ENCODE results near the gene AKAP5.

Gene AKAP5

DNA sequence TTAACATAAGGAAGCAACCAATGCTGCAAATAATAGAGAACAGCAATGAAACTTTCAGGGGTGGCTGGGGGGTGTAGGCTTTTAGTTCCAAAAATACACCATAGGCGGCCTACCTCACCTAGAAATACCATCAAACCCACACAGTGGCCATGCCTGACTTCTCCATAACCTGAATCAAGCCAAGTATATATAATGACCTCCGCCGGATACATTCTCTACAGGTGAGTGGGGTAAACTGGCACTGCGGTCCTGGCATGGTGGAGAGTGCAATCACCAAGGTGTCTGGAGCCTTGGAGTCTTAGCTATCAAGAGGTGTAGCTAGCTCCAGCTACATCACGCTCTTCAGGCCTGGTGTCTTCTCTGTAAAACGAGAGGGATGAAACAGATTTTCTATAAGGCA is 37.2 kb downstream of the AKAP5 start:
- Histone ChIP-seq H3K9me2 (ENCODE audit: low read depth, low read length) (no peaks in the 10 kb centered on the region), H3K36me3 (ENCODE audit: insufficient read depth, low read length) (peaks cover 12% of the 10 kb centered on the region; the same call in 1 of the 2 replicates), H3K4me3 (ENCODE audit: low read depth, low read length, poor library complexity, severe bottlenecking) (peak overlapping the region; percentile 86), H3K27me3 (ENCODE audit: insufficient read depth, low read length) (no peaks in the 10 kb centered on the region), H4K20me1 (ENCODE audit: insufficient read depth, low read length) (no peaks in the 10 kb centered on the region), H3K4me2 (ENCODE audit: low read length) (peak overlapping the region; percentile 75), H3K27ac (ENCODE audit: low read depth, low read length, poor library complexity, severe bottlenecking) (peak overlapping the region; percentile 96), H3K9ac (ENCODE audit: low read length) (peak overlapping the region; percentile 95), H3K79me2 (ENCODE audit: insufficient read depth, low read length) (peaks cover 65% of the 10 kb centered on the region), H3F3A (ENCODE audit: insufficient read depth, low read length) (no peaks in the 10 kb centered on the region), H3K9me3 (ENCODE audit: low read length) (no peaks in the 10 kb centered on the region), H2AFZ (ENCODE audit: low read length) (no peak overlapping the region), H3K4me1 (ENCODE audit: insufficient read depth, low read length, severe bottlenecking) (peaks cover 51% of the 10 kb centered on the region)
- TF ChIP-seq, protein P1, sequence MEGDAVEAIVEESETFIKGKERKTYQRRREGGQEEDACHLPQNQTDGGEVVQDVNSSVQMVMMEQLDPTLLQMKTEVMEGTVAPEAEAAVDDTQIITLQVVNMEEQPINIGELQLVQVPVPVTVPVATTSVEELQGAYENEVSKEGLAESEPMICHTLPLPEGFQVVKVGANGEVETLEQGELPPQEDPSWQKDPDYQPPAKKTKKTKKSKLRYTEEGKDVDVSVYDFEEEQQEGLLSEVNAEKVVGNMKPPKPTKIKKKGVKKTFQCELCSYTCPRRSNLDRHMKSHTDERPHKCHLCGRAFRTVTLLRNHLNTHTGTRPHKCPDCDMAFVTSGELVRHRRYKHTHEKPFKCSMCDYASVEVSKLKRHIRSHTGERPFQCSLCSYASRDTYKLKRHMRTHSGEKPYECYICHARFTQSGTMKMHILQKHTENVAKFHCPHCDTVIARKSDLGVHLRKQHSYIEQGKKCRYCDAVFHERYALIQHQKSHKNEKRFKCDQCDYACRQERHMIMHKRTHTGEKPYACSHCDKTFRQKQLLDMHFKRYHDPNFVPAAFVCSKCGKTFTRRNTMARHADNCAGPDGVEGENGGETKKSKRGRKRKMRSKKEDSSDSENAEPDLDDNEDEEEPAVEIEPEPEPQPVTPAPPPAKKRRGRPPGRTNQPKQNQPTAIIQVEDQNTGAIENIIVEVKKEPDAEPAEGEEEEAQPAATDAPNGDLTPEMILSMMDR (IDR thresholded peaks at IDR 0.05; ENCODE audit: low read length) = peak; percentile 12; the same call in 1 of the 2 replicates
- TF ChIP-seq EZH2 (IDR thresholded peaks at IDR 0.05; ENCODE audit: borderline replicate concordance, low read length) = no peak

DNA sequence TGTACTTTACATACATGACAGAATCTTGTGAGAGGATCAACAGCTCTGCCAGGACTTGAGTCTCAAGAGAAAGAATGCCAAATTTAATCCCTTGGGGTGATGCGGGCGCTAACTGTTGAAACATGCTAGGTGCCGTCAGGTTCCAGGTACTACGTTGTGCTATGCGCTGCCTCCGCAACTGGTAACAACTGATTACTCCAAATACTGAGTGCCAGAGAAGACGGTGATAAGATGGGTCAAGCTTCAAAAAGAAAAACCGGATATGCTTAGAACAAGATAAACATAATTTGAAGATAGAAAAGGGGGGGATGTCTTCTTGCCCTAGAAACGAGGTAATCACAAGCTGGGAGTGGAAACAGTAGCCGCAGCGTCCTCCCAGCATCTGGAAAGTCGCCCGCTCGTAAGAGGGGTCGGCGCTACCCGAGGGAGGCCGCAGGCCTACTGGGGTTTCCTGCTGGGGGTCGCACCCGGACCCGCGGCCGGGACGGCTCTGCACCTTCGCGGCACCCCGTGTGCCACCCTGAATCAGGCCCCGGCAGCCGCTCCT is 37.7 kb downstream of the AKAP5 start:
- peaks cover 65% of the 10 kb centered on the region for H3K79me2 ChIP-seq (ENCODE audit: insufficient read depth, low read length)
- no peaks in the 10 kb centered on the region for H3K9me3 ChIP-seq (ENCODE audit: low read length)
- peak overlapping the region; percentile 96 for H3K27ac ChIP-seq (ENCODE audit: low read depth, low read length, poor library complexity, severe bottlenecking)
- H3K4me3 ChIP-seq (ENCODE audit: low read depth, low read length, poor library complexity, severe bottlenecking) = peak overlapping the region; percentile 86
- H3K9me2 ChIP-seq (ENCODE audit: low read depth, low read length) = no peaks in the 10 kb centered on the region
- H2AFZ ChIP-seq (ENCODE audit: low read length) = no peak overlapping the region
- H3K4me2 ChIP-seq (ENCODE audit: low read length) = peak overlapping the region; percentile 75
- no peaks in the 10 kb centered on the region for H3K27me3 ChIP-seq (ENCODE audit: insufficient read depth, low read length)
- peaks cover 7% of the 10 kb centered on the region; the same call in 1 of the 2 replicates for H3K36me3 ChIP-seq (ENCODE audit: insufficient read depth, low read length)
- peaks cover 54% of the 10 kb centered on the region for H3K4me1 ChIP-seq (ENCODE audit: insufficient read depth, low read length, severe bottlenecking)
- H3F3A ChIP-seq (ENCODE audit: insufficient read depth, low read length) = no peaks in the 10 kb centered on the region
- H3K9ac ChIP-seq (ENCODE audit: low read length) = peak overlapping the region; percentile 95
- TF ChIP-seq, protein P1 (IDR thresholded peaks at IDR 0.05; ENCODE audit: low read length) = no peak
- no peak for TF ChIP-seq EZH2 (IDR thresholded peaks at IDR 0.05; ENCODE audit: borderline replicate concordance, low read length)
- no peaks in the 10 kb centered on the region for H4K20me1 ChIP-seq (ENCODE audit: insufficient read depth, low read length)

DNA sequence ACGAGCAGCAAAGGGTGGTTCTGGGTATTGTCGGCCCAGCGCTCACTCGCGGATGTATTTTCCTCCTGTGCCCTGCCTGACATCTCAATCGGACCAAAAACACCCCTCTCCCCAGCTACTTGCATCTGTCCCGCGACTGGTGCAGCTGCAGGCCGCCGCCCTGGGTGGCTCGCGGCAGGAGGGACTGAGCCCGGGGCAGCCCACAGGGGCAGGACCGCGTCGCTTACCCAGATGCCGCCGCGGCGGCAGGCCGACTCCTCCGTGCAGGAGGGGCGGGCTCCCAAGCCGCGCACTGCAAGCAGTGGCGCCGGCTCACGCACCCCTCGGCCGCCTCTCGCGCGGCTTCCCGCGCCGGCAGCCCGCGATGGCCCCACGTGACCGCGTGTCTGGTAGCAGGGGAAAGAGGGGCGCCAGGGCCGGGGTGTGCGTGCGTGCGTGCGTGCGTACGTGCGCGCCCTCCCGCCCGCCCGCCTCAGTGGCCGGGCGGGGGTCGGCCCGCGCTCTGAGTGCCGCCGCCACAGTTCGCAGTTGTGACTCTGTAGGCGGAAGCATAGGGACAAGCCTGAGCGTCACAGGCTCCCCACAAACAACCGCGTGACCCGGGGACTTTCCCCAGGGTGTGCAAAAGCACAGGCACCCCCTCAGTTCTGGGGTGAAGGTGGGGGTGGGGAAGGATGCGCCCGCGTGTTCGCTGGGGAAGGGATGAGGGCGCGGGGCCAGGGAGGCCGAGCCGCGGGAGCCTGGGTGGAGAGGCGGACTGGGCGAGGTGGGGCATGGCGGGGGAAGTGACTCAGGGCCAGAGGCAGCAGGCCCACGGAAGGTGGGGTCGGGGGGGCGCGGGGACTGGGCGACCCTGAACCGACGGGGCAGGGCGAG is 38.4 kb downstream of the AKAP5 start, which contains the start of gene ZBTB25:
Gene ZBTB25 (minus strand): TSS at position 405 of the 876 bp plus-strand sequence. CDS start 13,305 bp downstream, outside the sequence.
- peak within 1 kb of the TSS; percentile 75 for H3K4me2 ChIP-seq (ENCODE audit: low read length)
- peaks cover 59% of the 10 kb centered on the region for H3K4me1 ChIP-seq (ENCODE audit: insufficient read depth, low read length, severe bottlenecking)
- H3K27me3 ChIP-seq (ENCODE audit: insufficient read depth, low read length) = no peaks in the 10 kb centered on the region
- H3K27ac ChIP-seq (ENCODE audit: low read depth, low read length, poor library complexity, severe bottlenecking) = peak within 1 kb of the TSS; percentile 96
- no peak within 1 kb of the TSS for H2AFZ ChIP-seq (ENCODE audit: low read length)
- H3K4me3 ChIP-seq (ENCODE audit: low read depth, low read length, poor library complexity, severe bottlenecking) = peak within 1 kb of the TSS; percentile 86
- no peaks in the 10 kb centered on the region for H4K20me1 ChIP-seq (ENCODE audit: insufficient read depth, low read length)
- peaks cover 71% of the 10 kb centered on the region for H3K79me2 ChIP-seq (ENCODE audit: insufficient read depth, low read length)
- H3K9ac ChIP-seq (ENCODE audit: low read length) = peak within 1 kb of the TSS; percentile 95
- TF ChIP-seq, protein P1 (IDR thresholded peaks at IDR 0.05; ENCODE audit: low read length) = no peak
- TF ChIP-seq EZH2 (IDR thresholded peaks at IDR 0.05; ENCODE audit: borderline replicate concordance, low read length) = no peak
- no peaks in the 10 kb centered on the region for H3F3A ChIP-seq (ENCODE audit: insufficient read depth, low read length)
- peaks cover 6% of the 10 kb centered on the region; the same call in 1 of the 2 replicates for H3K36me3 ChIP-seq (ENCODE audit: insufficient read depth, low read length)
- H3K9me2 ChIP-seq (ENCODE audit: low read depth, low read length) = no peaks in the 10 kb centered on the region
- H3K9me3 ChIP-seq (ENCODE audit: low read length) = no peaks in the 10 kb centered on the region

Data from OCI-LY1 (cell line).